ENCODE measurements around the gene PTH2. TPM values are rescaled to one million over a fixed set of nuclear protein-coding genes. Genes with fewer than 3 reads are reported as not detected.

Gene PTH2
- total and polyA plus RNA-seq, 10 of the 15 experiments (the other 5 are each of a cell fraction or from before 2014, with no cell fraction given): not detected

DNA sequence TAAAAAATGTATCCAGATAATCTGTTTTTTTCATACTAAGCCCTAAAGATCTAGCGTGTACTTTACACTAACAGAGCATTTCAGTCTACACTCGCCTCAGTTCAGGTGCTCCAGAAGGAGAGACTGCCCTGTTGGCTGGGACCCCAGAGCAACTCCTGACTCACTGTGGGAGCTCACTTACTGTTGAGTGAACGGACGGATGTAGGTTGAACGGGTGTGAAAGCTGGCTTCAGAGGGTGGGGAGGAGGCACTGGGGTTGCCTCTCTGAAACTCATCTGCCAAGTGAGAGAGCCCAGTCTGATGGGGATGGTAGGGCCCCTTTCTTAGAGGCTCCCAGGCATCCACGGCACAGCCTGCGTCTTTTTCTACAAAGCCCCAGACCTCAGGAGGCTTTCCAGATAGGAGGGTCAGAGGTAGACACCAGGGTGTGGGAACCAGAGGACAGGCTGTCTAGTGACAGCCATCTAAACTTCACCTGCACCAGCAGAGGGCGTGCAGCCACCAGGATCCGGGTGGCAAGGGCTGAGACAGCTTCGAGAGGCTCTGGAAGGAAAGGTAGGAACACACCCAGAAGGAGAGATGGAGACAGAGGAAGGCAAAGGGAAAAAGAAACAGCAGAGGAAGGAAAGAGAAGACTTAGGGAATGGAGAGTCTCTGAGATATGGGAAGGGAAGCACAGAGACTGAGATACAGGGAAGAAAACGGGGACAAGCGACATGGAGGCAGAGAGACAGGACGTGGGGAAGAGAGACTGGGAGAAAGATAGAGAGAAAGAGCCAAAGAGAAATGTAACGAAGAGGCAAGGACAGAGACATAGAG lies 31.5 kb downstream of the PTH2 start (continued):
- no peak for TF ChIP-seq SIX5 (IDR thresholded peaks at IDR 0.05; ENCODE audit: low read depth, low read length, severe bottlenecking)
- TF ChIP-seq FOXK2 (IDR thresholded peaks at IDR 0.05): no peak
- no peak for TF ChIP-seq CHD4 (IDR thresholded peaks at IDR 0.05)
- no peak for TF ChIP-seq SRF (IDR thresholded peaks at IDR 0.05; ENCODE audit: low read depth in 2 of 2, low read length in 2 of 2)
- TF ChIP-seq NR2F1 (conservative IDR thresholded peaks at IDR 0.05): no peak
- no peak for TF ChIP-seq JUNB (IDR thresholded peaks at IDR 0.05)
- TF ChIP-seq IKZF2 (IDR thresholded peaks at IDR 0.05): peak; percentile 61 to 67; a peak in 2 of 4 replicates
- TF ChIP-seq RCOR1 (conservative IDR thresholded peaks at IDR 0.05; ENCODE audit: low read depth, low read length): no peak
- no peak for TF ChIP-seq ATF7 (IDR thresholded peaks at IDR 0.05; ENCODE audit: low read depth)
- TF ChIP-seq, protein P1, sequence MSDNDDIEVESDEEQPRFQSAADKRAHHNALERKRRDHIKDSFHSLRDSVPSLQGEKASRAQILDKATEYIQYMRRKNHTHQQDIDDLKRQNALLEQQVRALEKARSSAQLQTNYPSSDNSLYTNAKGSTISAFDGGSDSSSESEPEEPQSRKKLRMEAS (IDR thresholded peaks at IDR 0.05; ENCODE audit: low read depth, low read length): no peak
- TF ChIP-seq KLF5 (IDR thresholded peaks at IDR 0.05; ENCODE audit: partially characterized antibody): no peak
- no peak for TF ChIP-seq LARP7 (IDR thresholded peaks at IDR 0.05)
- TF ChIP-seq, protein P2, sequence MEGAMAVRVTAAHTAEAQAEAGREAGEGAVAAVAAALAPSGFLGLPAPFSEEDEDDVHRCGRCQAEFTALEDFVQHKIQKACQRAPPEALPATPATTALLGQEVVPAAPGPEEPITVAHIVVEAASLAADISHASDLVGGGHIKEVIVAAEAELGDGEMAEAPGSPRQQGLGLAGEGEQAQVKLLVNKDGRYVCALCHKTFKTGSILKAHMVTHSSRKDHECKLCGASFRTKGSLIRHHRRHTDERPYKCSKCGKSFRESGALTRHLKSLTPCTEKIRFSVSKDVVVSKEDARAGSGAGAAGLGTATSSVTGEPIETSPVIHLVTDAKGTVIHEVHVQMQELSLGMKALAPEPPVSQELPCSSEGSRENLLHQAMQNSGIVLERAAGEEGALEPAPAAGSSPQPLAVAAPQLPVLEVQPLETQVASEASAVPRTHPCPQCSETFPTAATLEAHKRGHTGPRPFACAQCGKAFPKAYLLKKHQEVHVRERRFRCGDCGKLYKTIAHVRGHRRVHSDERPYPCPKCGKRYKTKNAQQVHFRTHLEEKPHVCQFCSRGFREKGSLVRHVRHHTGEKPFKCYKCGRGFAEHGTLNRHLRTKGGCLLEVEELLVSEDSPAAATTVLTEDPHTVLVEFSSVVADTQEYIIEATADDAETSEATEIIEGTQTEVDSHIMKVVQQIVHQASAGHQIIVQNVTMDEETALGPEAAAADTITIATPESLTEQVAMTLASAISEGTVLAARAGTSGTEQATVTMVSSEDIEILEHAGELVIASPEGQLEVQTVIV (IDR thresholded peaks at IDR 0.05; ENCODE audit: borderline replicate concordance, partially characterized antibody): no peak
- TF ChIP-seq, protein P3, sequence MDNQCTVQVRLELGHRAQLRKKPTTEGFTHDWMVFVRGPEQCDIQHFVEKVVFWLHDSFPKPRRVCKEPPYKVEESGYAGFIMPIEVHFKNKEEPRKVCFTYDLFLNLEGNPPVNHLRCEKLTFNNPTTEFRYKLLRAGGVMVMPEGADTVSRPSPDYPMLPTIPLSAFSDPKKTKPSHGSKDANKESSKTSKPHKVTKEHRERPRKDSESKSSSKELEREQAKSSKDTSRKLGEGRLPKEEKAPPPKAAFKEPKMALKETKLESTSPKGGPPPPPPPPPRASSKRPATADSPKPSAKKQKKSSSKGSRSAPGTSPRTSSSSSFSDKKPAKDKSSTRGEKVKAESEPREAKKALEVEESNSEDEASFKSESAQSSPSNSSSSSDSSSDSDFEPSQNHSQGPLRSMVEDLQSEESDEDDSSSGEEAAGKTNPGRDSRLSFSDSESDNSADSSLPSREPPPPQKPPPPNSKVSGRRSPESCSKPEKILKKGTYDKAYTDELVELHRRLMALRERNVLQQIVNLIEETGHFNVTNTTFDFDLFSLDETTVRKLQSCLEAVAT (IDR thresholded peaks at IDR 0.05): 0 out of 2 replicates have a peak, but pooled peaks have one; percentile 25
- no peak for TF ChIP-seq KAT2A (conservative IDR thresholded peaks at IDR 0.05; ENCODE audit: control insufficient read depth, low read depth, low read length)
- TF ChIP-seq RAD21 (IDR thresholded peaks at IDR 0.05; ENCODE audit: insufficient read depth, low read depth, low read length): peak; percentile 97
- no peak for TF ChIP-seq RFX5 (IDR thresholded peaks at IDR 0.05; ENCODE audit: low read depth, low read length)
- TF ChIP-seq ZZZ3 (IDR thresholded peaks at IDR 0.05; ENCODE audit: control insufficient read depth, insufficient read length, low read depth): no peak
- no peak for TF ChIP-seq WRNIP1 (IDR thresholded peaks at IDR 0.05; ENCODE audit: borderline replicate concordance, low read depth, low read length)
- no peak for TF ChIP-seq TAF1 (IDR thresholded peaks at IDR 0.05; ENCODE audit: borderline replicate concordance, low read depth, low read length)
- TF ChIP-seq RELA (IDR thresholded peaks at IDR 0.05; ENCODE audit: borderline replicate concordance, partially characterized antibody): no peak
- peak; percentile 45; the same call in 1 of the 2 replicates for TF ChIP-seq SMARCA5 (IDR thresholded peaks at IDR 0.05)
- TF ChIP-seq BCL11A (IDR thresholded peaks at IDR 0.05; ENCODE audit: low read depth, low read length): no peak
- no peak for TF ChIP-seq NFYB (IDR thresholded peaks at IDR 0.05; ENCODE audit: insufficient read depth, low read depth, low read length)
- TF ChIP-seq, protein P4, sequence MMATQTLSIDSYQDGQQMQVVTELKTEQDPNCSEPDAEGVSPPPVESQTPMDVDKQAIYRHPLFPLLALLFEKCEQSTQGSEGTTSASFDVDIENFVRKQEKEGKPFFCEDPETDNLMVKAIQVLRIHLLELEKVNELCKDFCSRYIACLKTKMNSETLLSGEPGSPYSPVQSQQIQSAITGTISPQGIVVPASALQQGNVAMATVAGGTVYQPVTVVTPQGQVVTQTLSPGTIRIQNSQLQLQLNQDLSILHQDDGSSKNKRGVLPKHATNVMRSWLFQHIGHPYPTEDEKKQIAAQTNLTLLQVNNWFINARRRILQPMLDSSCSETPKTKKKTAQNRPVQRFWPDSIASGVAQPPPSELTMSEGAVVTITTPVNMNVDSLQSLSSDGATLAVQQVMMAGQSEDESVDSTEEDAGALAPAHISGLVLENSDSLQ (IDR thresholded peaks at IDR 0.05): peak; percentile 79
- no peak for TF ChIP-seq BMI1 (IDR thresholded peaks at IDR 0.05; ENCODE audit: borderline replicate concordance)
- TF ChIP-seq GATAD2B (conservative IDR thresholded peaks at IDR 0.05; ENCODE audit: low read depth): 0 out of 2 replicates have a peak, but pooled peaks have one; percentile 38
- no peak for TF ChIP-seq NFYA (IDR thresholded peaks at IDR 0.05; ENCODE audit: borderline replicate concordance, low read depth, low read length)

All from GM12878 (cell line).